Neutrophil (primary cell): ENCODE measurements around the gene ZNF133.

ENCODE experiments used
- H3K27ac ChIP-seq: fragments of 200-600 bp; sonication (generic); 2 replicates; pipeline ENCODE4 v1.5.1; 2016; ENCODE audit warnings: mild to moderate bottlenecking, moderate library complexity
- H3K27me3 ChIP-seq: fragments of 200-600 bp; sonication (generic); 2 replicates; pipeline ENCODE4 v1.6.0; 2016; ENCODE audit warnings: mild to moderate bottlenecking
- H3K36me3 ChIP-seq: fragments of 200-600 bp; sonication (generic); 2 replicates; pipeline ENCODE4 v1.5.1; 2017
- H3K4me1 ChIP-seq, 2 experiments: fragments of 200-600 bp in 1 of 2; sonication (generic) in 1 of 2; 1 replicate in 1 of 2; 2 replicates in 1 of 2; pipeline versions ENCODE4 v1.5.1 to v1.6.1; 2013 to 2016; ENCODE audit warnings: low read depth in 1 of 2, low read length in 1 of 2, mild to moderate bottlenecking in 1 of 2, moderate library complexity in 1 of 2; ENCODE audit not compliant: control insufficient read depth in 1 of 2, insufficient read depth in 1 of 2
- H3K4me3 ChIP-seq, 2 experiments: fragments of 200-600 bp in 1 of 2; sonication (generic) in 1 of 2; 1 replicate in 1 of 2; 2 replicates in 1 of 2; pipeline ENCODE4 v1.5.1; 2013 to 2016; ENCODE audit warnings: low read depth in 1 of 2, low read length in 1 of 2, mild to moderate bottlenecking in 1 of 2, moderate library complexity in 1 of 2
- H3K9me3 ChIP-seq: fragments of 200-600 bp; sonication (generic); 2 replicates; pipeline ENCODE4 v1.5.1; 2016
- CTCF ChIP-seq: fragments of 200-600 bp; sonication (generic); IDR thresholded peaks from 2 replicates; pipeline ENCODE4 v1.5.1; 2016; ENCODE audit warnings: antibody characterized with exemption

Gene ZNF133

GRCh38 chr20:18259730-18260129, 28.6 kb upstream of the ZNF133 start:
- Histone ChIP-seq H3K9me3 (no peaks in the 10 kb centered on the region), H3K27ac (no peak overlapping the region), H3K4me3 (no peak overlapping the region), H3K36me3 (no peaks in the 10 kb centered on the region), H3K4me1 (no peaks in the 10 kb centered on the region), H3K27me3 (no peaks in the 10 kb centered on the region)
- no peak for TF ChIP-seq CTCF

- no peak for TF ChIP-seq CTCF
- no peak overlapping the region for H3K27ac ChIP-seq
- no peaks in the 10 kb centered on the region for H3K4me1 ChIP-seq
- H3K36me3 ChIP-seq, result no peaks in the 10 kb centered on the region
- H3K9me3 ChIP-seq, result no peaks in the 10 kb centered on the region
- no peak overlapping the region for H3K4me3 ChIP-seq
- peaks cover 22% of the 10 kb centered on the region for H3K27me3 ChIP-seq
Observed at GRCh38 chr20:18263723-18264122, 24.6 kb upstream of the ZNF133 start.

GRCh38 chr20:18265441-18265840, 22.9 kb upstream of the ZNF133 start:
- TF ChIP-seq CTCF, result no peak
- peaks cover 30% of the 10 kb centered on the region for H3K27me3 ChIP-seq
- H3K9me3 ChIP-seq, result no peaks in the 10 kb centered on the region
- no peak overlapping the region for H3K4me3 ChIP-seq
- no peak overlapping the region for H3K27ac ChIP-seq
- H3K36me3 ChIP-seq, result no peaks in the 10 kb centered on the region
- H3K4me1 ChIP-seq, result no peaks in the 10 kb centered on the region

GRCh38 chr20:18266282-18266681, 22.0 kb upstream of the ZNF133 start:
- TF ChIP-seq CTCF, result no peak

GRCh38 chr20:18267815-18268214, 20.5 kb upstream of the ZNF133 start:
- no peak for TF ChIP-seq CTCF
- H3K27me3 ChIP-seq, result peaks cover 33% of the 10 kb centered on the region

More at GRCh38 chr20:18266282-18266681, 22.0 kb upstream of the ZNF133 start:
- Histone ChIP-seq H3K4me3 (no peak overlapping the region), H3K4me1 (no peaks in the 10 kb centered on the region), H3K9me3 (no peaks in the 10 kb centered on the region), H3K27me3 (peaks cover 30% of the 10 kb centered on the region), H3K27ac (no peak overlapping the region), H3K36me3 (no peaks in the 10 kb centered on the region)

GRCh38 chr20:18271160-18271559, 17.2 kb upstream of the ZNF133 start:
- no peak overlapping the region for H3K27ac ChIP-seq
- no peaks in the 10 kb centered on the region for H3K36me3 ChIP-seq
- TF ChIP-seq CTCF, result no peak
- H3K27me3 ChIP-seq, result peaks cover 63% of the 10 kb centered on the region
- H3K4me1 ChIP-seq, result no peaks in the 10 kb centered on the region
- H3K9me3 ChIP-seq, result no peaks in the 10 kb centered on the region
- H3K4me3 ChIP-seq, result no peak overlapping the region

More at GRCh38 chr20:18267815-18268214, 20.5 kb upstream of the ZNF133 start:
- no peak overlapping the region for H3K4me3 ChIP-seq
- H3K9me3 ChIP-seq, result no peaks in the 10 kb centered on the region
- no peaks in the 10 kb centered on the region for H3K36me3 ChIP-seq
- H3K27ac ChIP-seq, result no peak overlapping the region
- H3K4me1 ChIP-seq, result no peaks in the 10 kb centered on the region
